ENCODE measurements around the gene HCFC2. TPM values are rescaled to one million over a fixed set of nuclear protein-coding genes. Genes with fewer than 3 reads are reported as not detected.

The HCFC2 gene
- total RNA-seq, 2 experiments from 2014 or later, result 12.0 to 15.3 TPM

DNA sequence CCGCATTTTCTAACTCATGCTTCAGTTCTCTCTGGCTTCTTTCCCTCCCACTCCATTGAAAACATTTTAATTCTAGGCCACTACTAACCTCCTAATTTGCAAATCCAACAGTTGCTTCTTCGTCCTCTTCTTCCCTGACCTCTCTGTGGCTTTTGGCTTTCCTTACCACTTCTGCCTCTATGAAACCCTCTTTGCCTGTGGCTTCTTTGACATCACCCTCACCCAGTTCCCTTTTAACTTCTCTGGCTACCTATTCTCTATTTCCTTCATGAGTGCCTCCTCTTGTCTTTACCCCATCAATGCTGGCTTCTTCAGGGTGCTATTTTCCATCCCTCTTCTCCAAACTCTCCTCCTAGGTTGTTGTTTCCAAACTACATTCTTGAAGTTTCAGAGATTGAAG is 4.4 kb upstream of the HCFC2 start:
- ChIA-PET CTCF (interaction anchor here (3.4 kb wide), 1 partner anchor 49 kb away, joined by 80 read pairs; no protein-coding TSS in a partner anchor), POLR2A (no interaction called here)
- no peaks in the 10 kb centered on the region for H3K9me3 Mint-ChIP-seq (ENCODE audit: insufficient read depth)
- H3K4me1 Mint-ChIP-seq (ENCODE audit: low read depth), result peaks cover 11% of the 10 kb centered on the region
- ATAC-seq (no peak), DNase-seq (no peak)
- peaks cover 42% of the 10 kb centered on the region for H3K27me3 Mint-ChIP-seq (ENCODE audit: low read depth)
- no peak overlapping the region for H3K27ac Mint-ChIP-seq
- peaks cover 1% of the 10 kb centered on the region for H3K36me3 Mint-ChIP-seq (ENCODE audit: low read depth)
- H3K4me3 Mint-ChIP-seq, result no peak overlapping the region

DNA sequence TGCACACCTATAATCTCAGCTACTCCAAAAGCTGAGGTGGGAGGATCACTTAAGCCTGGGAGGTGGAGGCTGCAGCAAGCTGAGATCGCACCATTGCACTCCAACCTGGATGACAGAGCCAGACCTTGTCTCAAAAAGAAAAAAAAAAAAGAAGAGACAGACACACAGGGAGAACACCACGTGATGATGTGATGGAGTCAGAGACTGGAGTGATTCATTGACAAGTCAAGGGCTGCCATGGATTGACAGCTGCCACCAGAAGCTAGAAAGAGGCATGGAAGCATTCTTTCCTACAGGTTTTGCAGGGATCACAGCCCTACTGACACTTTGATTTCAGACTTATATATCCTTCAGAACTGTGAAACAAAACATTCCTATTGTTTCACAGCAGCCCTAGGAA is 3.5 kb upstream of the HCFC2 start:
- no peak for DNase-seq
- POLR2A ChIA-PET, result no interaction called here
- Mint-ChIP-seq H3K4me3 (no peak overlapping the region), H3K9me3 (ENCODE audit: insufficient read depth) (no peaks in the 10 kb centered on the region), H3K4me1 (ENCODE audit: low read depth) (peaks cover 17% of the 10 kb centered on the region), H3K27me3 (ENCODE audit: low read depth) (peaks cover 35% of the 10 kb centered on the region), H3K36me3 (ENCODE audit: low read depth) (peaks cover 2% of the 10 kb centered on the region), H3K27ac (no peak overlapping the region)
- ATAC-seq, result no peak
- CTCF ChIA-PET, result interaction anchor here (4.5 kb wide), 1 partner anchor 48 kb away, joined by 51 read pairs; no protein-coding TSS in a partner anchor

DNA sequence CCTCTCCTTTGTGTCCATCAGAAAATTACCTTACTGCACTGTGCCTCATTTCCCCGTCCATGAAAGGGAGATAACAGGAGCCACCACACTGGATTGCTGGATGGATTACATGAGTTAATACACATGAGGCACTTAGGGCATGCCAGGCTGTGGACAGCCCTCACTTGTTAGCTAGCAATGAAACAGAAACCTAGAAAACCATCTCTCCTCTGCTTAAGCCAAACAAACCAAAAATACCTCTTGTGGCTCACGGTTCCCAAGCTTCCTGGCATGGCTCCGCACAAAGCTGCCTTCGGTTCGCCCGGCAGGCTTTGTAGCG is 660 bp upstream of the HCFC2 start:
- H3K9me3 Mint-ChIP-seq (ENCODE audit: insufficient read depth), result no peaks in the 10 kb centered on the region
- ATAC-seq (peak; percentile 34), DNase-seq (no peak)
- CTCF ChIA-PET, result interaction anchor here (0.9 to 4.5 kb wide), 8 partner anchors 15 to 225 kb away, joined by 3 to 51 read pairs (median 4); no protein-coding TSS in a partner anchor
- POLR2A ChIA-PET, result interaction anchor here (0.6 to 2.2 kb wide), 6 partner anchors 8 to 107 kb away, joined by 3 to 10 read pairs (median 6); partner anchors contain the start of genes NFYB and TDG
- peak overlapping the region; percentile 95 for H3K4me3 Mint-ChIP-seq
- H3K36me3 Mint-ChIP-seq (ENCODE audit: low read depth), result peaks cover 11% of the 10 kb centered on the region
- peaks cover 17% of the 10 kb centered on the region for H3K27me3 Mint-ChIP-seq (ENCODE audit: low read depth)
- peaks cover 21% of the 10 kb centered on the region for H3K4me1 Mint-ChIP-seq (ENCODE audit: low read depth)
- H3K27ac Mint-ChIP-seq, result peak overlapping the region; percentile 60

DNA sequence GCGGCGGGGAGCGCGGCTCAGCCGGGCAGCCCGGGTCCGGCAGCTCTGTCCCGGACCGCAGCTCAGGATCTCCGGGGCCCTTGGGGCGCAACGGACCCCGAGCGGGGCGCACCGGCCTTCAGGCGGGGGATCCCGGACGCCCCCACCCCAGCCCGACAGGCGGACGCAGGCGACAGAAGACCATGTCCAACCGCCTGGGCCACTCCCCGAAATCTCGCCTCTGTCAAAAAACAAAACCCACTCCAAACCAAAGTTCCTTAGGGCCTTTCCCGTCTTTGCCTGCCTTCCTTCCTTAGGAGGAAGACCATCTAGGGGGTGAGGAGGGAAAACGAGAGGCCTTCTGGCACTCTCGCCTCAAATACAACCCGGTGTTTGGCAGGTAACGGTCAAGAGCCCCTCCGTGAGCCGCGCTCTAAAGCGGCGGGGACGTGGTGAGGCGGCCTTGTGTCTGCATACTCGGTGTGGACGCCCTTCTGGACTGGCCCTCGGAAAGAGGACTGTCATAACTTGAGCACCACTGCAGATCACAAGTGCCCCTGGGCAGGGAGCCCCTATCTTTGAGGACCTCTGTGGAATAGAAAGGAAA is 604 bp downstream of the HCFC2 start:
- Mint-ChIP-seq H3K4me1 (ENCODE audit: low read depth) (peaks cover 22% of the 10 kb centered on the region), H3K9me3 (ENCODE audit: insufficient read depth) (no peaks in the 10 kb centered on the region), H3K4me3 (peak overlapping the region; percentile 86), H3K27me3 (ENCODE audit: low read depth) (peaks cover 12% of the 10 kb centered on the region), H3K27ac (peak overlapping the region; percentile 85), H3K36me3 (ENCODE audit: low read depth) (peaks cover 14% of the 10 kb centered on the region)
- no peak for DNase-seq
- no peak for ATAC-seq
- ChIA-PET CTCF (interaction anchor here (1.5 to 4.5 kb wide), 2 partner anchors 23 to 44 kb away, joined by 5 to 51 read pairs; no protein-coding TSS in a partner anchor), POLR2A (interaction anchor here (1.1 to 2.2 kb wide), 4 partner anchors 72 to 135 kb away, joined by 4 to 10 read pairs (median 5); partner anchors contain the start of genes HSP90B1 and TDG)

DNA sequence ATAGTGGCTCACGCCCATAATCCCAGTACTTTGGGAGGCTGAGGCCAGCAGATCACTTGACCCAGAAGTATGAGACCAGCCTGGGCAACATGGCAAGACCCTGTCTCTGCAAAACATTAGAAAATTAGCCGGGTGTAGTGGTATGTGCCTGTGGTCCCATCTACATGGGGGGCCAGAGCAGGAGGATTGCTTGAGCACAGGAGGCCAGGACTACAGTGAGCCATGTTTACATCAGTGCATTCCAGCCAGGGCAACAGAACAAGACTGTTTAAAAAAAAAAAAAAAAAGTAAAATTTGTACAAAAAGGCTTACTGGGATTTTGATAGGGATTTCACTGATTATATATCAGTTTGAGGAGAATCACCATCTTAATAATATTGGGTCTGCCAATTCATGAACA is 7.8 kb downstream of the HCFC2 start:
- Mint-ChIP-seq H3K4me1 (ENCODE audit: low read depth) (peaks cover 2% of the 10 kb centered on the region), H3K4me3 (no peak overlapping the region), H3K27me3 (ENCODE audit: low read depth) (no peaks in the 10 kb centered on the region), H3K27ac (no peak overlapping the region), H3K36me3 (ENCODE audit: low read depth) (peaks cover 28% of the 10 kb centered on the region), H3K9me3 (ENCODE audit: insufficient read depth) (no peaks in the 10 kb centered on the region)
- ChIA-PET POLR2A (no interaction called here), CTCF (no interaction called here)
- DNase-seq, result no peak
- no peak for ATAC-seq

DNA sequence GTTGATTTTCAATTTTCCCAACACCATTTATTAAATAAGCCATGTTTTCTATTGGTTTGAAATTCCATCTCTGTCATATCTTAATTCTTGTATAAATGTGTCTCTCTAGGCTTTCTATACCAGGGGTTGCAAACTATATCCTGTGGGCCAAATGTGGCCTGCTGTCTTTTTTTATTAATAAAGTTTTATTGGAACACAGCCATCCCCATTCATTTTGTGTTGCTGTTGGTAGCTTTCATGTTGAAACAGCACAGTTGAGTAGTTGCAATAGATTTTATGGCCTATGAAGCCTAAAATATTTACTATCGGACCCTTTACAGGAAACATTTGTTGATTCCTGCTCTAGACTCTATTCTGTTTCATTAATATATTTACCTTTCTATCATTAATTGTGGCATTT is 9.4 kb downstream of the HCFC2 start:
- POLR2A ChIA-PET, result no interaction called here
- H3K4me1 Mint-ChIP-seq (ENCODE audit: low read depth), result peaks cover 2% of the 10 kb centered on the region
- H3K27ac Mint-ChIP-seq, result no peak overlapping the region
- no peak overlapping the region for H3K4me3 Mint-ChIP-seq
- H3K36me3 Mint-ChIP-seq (ENCODE audit: low read depth), result peaks cover 22% of the 10 kb centered on the region
- CTCF ChIA-PET, result interaction anchor here (0.9 kb wide), 1 partner anchor 8 kb away, joined by 3 read pairs; no protein-coding TSS in a partner anchor
- ATAC-seq, result no peak
- no peaks in the 10 kb centered on the region for H3K9me3 Mint-ChIP-seq (ENCODE audit: insufficient read depth)
- no peak for DNase-seq
- H3K27me3 Mint-ChIP-seq (ENCODE audit: low read depth), result no peaks in the 10 kb centered on the region

DNA sequence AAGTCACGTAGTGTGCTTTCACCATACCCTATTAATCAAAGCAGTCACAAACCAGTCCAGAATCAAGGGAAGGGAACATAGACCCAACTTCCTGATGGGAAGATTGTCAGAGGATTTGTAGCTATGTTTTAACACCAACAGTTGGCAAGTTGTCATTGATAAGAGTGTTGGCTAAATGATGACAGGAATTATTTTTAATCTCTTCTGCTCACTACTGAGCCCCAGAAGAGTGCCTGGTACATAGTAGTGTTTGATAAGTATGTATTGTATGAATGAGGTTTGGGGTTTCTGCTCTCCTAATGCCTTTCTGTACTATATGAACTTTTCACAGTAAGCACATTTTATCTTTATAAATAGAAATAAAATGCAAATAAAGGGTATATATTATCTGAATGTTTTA is 14.7 kb downstream of the HCFC2 start:
- Mint-ChIP-seq H3K27me3 (ENCODE audit: low read depth) (no peaks in the 10 kb centered on the region), H3K4me3 (no peak overlapping the region), H3K27ac (no peak overlapping the region), H3K9me3 (ENCODE audit: insufficient read depth) (no peaks in the 10 kb centered on the region), H3K4me1 (ENCODE audit: low read depth) (peaks cover 6% of the 10 kb centered on the region), H3K36me3 (ENCODE audit: low read depth) (peaks cover 29% of the 10 kb centered on the region)
- ATAC-seq, result no peak
- POLR2A ChIA-PET, result interaction anchor here (0.9 kb wide), 1 partner anchor 11 kb away, joined by 3 read pairs; no protein-coding TSS in a partner anchor
- CTCF ChIA-PET, result interaction anchor here (1.0 to 2.3 kb wide), 5 partner anchors 11 to 30 kb away, joined by 3 to 8 read pairs (median 4); no protein-coding TSS in a partner anchor
- no peak for DNase-seq

DNA sequence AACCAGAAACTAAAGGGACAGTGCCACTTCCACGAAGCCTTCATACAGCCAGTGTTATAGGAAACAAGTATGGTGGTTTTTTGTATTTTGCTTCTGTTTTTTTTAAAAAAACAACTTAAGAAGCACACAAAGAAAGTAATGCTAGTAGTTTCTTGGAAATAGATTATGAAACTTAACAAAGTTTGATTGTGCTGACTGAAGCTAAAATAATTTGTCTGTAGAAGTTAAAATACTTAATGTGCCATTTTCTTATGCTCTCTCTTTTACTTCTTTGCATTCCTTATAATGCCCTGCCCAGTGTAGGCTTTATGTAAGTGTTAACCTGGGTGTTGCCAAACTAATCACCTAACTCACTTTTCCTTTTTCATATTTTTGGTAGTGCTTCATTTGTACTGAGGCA is 16.4 kb downstream of the HCFC2 start:
- CTCF ChIA-PET, result interaction anchor here (1.0 kb wide), 1 partner anchor 28 kb away, joined by 6 read pairs; no protein-coding TSS in a partner anchor
- POLR2A ChIA-PET, result no interaction called here
- Mint-ChIP-seq H3K4me3 (no peak overlapping the region), H3K9me3 (ENCODE audit: insufficient read depth) (no peaks in the 10 kb centered on the region), H3K27ac (no peak overlapping the region), H3K27me3 (ENCODE audit: low read depth) (no peaks in the 10 kb centered on the region), H3K4me1 (ENCODE audit: low read depth) (peaks cover 12% of the 10 kb centered on the region), H3K36me3 (ENCODE audit: low read depth) (peaks cover 36% of the 10 kb centered on the region)
- no peak for ATAC-seq
- DNase-seq, result no peak

DNA sequence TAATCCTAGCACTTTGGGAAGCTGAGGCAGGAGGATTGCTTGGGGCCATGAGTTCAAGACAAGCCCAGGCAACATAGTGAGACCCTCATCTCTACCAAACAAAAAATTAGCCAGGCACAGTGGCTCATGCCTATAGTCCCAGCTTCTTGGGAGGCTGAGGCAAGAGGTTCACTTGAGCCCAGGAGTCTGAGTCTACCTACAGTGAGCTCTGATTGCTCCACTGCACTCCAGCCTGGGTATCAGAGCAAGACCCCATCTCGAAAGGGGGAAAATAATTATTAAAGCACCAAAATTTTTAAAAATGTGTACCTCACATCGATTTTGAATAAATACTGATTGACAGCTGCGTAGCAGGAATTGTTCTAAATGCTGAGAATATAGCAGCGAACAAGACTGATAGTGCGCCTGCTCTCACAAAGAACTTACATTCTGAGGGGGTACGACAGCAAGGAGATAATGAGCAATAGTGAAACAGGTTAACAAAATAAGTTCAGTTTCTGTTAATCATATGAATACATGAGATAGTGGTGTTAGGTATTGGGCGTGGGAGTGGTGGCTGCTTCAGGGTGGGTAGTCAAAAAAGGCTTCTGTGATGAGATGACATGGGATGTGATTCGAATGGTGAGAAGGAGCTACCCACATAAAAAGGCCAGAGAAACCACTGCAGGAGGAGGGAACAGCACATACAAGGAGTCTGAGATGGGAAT is 19.6 kb downstream of the HCFC2 start:
- H3K4me3 Mint-ChIP-seq, result no peak overlapping the region
- no peaks in the 10 kb centered on the region for H3K9me3 Mint-ChIP-seq (ENCODE audit: insufficient read depth)
- H3K4me1 Mint-ChIP-seq (ENCODE audit: low read depth), result peaks cover 12% of the 10 kb centered on the region
- H3K27ac Mint-ChIP-seq, result no peak overlapping the region
- H3K36me3 Mint-ChIP-seq (ENCODE audit: low read depth), result peaks cover 38% of the 10 kb centered on the region
- no peak for DNase-seq
- POLR2A ChIA-PET, result no interaction called here
- ATAC-seq, result no peak
- H3K27me3 Mint-ChIP-seq (ENCODE audit: low read depth), result no peaks in the 10 kb centered on the region
- CTCF ChIA-PET, result interaction anchor here (6.8 kb wide), 1 partner anchor 24 kb away, joined by 41 read pairs; no protein-coding TSS in a partner anchor

DNA sequence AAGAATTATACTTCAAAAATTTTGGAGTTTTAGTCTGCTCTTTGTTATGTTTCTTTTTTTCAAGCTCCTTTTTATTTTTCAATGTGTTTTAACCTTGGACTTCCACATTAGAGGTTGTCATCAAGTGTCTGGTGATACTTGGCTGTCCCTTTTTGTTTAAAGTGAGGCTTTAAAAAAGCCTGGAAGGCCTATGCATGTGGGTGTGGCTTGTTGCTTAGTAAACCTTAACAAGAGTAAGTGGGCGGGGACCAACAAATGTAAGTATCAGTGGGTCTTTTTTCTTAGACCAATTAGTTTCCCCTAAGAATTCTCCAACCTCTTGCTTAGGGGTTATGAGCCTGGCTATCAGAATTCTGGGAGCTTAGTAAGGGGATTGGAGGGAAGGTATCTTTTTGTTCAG is 26.4 kb downstream of the HCFC2 start:
- Mint-ChIP-seq H3K9me3 (ENCODE audit: insufficient read depth) (no peaks in the 10 kb centered on the region), H3K36me3 (ENCODE audit: low read depth) (peaks cover 36% of the 10 kb centered on the region), H3K4me1 (ENCODE audit: low read depth) (no peaks in the 10 kb centered on the region), H3K4me3 (no peak overlapping the region), H3K27ac (no peak overlapping the region), H3K27me3 (ENCODE audit: low read depth) (no peaks in the 10 kb centered on the region)
- ChIA-PET CTCF (no interaction called here), POLR2A (no interaction called here)
- DNase-seq (no peak), ATAC-seq (no peak)

DNA sequence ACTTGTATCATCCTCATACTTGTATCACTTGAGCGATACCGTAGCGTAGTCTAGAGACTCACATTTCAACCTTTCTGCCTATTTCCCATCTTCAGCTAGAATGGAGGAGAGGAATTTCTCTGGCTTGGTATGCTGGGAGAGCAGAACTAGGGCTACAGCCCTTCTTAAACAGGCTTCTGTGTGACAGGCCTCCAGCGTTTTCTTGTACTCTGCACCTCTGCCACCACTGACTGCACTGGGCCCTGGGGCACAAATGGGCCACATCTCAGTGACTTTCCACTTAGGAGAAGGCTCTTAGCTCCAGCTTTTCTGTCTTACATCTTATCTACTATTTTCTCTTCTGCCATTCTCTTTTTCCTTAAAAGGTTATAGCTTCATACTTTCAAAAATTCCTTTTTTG is 26.8 kb downstream of the HCFC2 start:
- ChIA-PET CTCF (interaction anchor here (2.3 kb wide), 1 partner anchor 18 kb away, joined by 10 read pairs; no protein-coding TSS in a partner anchor), POLR2A (no interaction called here)
- H3K27ac Mint-ChIP-seq, result no peak overlapping the region
- no peak overlapping the region for H3K4me3 Mint-ChIP-seq
- no peaks in the 10 kb centered on the region for H3K4me1 Mint-ChIP-seq (ENCODE audit: low read depth)
- H3K36me3 Mint-ChIP-seq (ENCODE audit: low read depth), result peaks cover 36% of the 10 kb centered on the region
- ATAC-seq, result no peak
- H3K27me3 Mint-ChIP-seq (ENCODE audit: low read depth), result no peaks in the 10 kb centered on the region
- no peaks in the 10 kb centered on the region for H3K9me3 Mint-ChIP-seq (ENCODE audit: insufficient read depth)
- DNase-seq, result no peak

DNA sequence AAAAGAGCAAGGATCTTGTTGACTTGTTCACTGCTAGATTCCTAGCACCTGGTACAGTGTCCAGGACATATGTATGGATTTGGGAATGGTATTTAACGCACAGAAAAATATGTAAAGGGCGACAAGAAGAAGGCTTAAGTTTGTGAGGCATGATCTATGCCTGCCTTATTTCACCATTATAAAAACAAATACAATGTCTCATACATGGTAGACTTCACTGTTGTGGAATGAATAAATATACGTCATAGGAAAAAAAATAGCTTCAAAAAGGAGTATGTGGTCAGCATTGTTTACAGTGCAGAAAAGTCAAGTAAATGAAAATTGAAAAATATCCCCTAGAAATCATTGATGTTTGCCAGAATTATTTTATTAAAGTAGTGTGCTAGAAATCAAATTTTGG is 30.0 kb downstream of the HCFC2 start:
- Mint-ChIP-seq H3K4me3 (no peak overlapping the region), H3K27ac (no peak overlapping the region), H3K4me1 (ENCODE audit: low read depth) (no peaks in the 10 kb centered on the region), H3K36me3 (ENCODE audit: low read depth) (peaks cover 41% of the 10 kb centered on the region), H3K9me3 (ENCODE audit: insufficient read depth) (no peaks in the 10 kb centered on the region), H3K27me3 (ENCODE audit: low read depth) (no peaks in the 10 kb centered on the region)
- DNase-seq (no peak), ATAC-seq (no peak)
- CTCF ChIA-PET, result no interaction called here
- POLR2A ChIA-PET, result no interaction called here
